IMR-90 (cell line): ENCODE results near the gene RANBP10. TPM values are rescaled to one million over a fixed set of nuclear protein-coding genes. Genes with fewer than 3 reads are reported as not detected.

Experiments used
- ATAC-seq: fragments of 200-7000 bp; cut with Tn5 transposase; 2 replicates; pipeline ENCODE4 v1.9.1; 2020; ENCODE audit warnings: low read depth, mild to moderate bottlenecking, moderate library complexity
- BruUV-seq: library from RNA; stranded (reverse); fragments of 400-500 nt; replicated peaks from 2 replicates; lab custom pipeline; 2021; lab: Mats Ljungman, UMichigan
- CTCF ChIA-PET: fragments of 300-600 bp; formaldehyde crosslinking; extraction: SDS; loops from one replicate; lab custom pipeline; 2021; ENCODE audit warnings: antibody characterized with exemption; lab: Yijun Ruan, JAX
- POLR2A ChIA-PET: fragments of 300-600 bp; sonication (Branson Sonifier 250); formaldehyde crosslinking; loops from one replicate; lab custom pipeline; 2022; ENCODE audit warnings: antibody characterized with exemption; ENCODE audit not compliant: unreplicated experiment; lab: Charles Lee
- DNase-seq: peaks from one replicate; pipeline ENCODE4 v3.0.0; 2013
- H2AFZ ChIP-seq: replicated peaks from 2 replicates; pipeline ENCODE3; 2013; ENCODE audit warnings: low read length, mild to moderate bottlenecking; ENCODE audit not compliant: poor library complexity
- H2AK5ac ChIP-seq: 2 replicates; pipeline ENCODE4 v1.6.1; 2013; ENCODE audit warnings: low read depth, low read length, inconsistent platforms
- H2AK9ac ChIP-seq: replicated peaks from 2 replicates; pipeline ENCODE3; 2013; ENCODE audit warnings: mild to moderate bottlenecking, low read depth, low read length, moderate library complexity; ENCODE audit not compliant: poor library complexity
- H2BK120ac ChIP-seq: 2 replicates; pipeline ENCODE4 v1.6.1; 2013; ENCODE audit warnings: low read depth, low read length, inconsistent platforms
- H2BK15ac ChIP-seq: 3 replicates; pipeline ENCODE4 v1.6.1; 2013; ENCODE audit warnings: low read depth, low read length, inconsistent platforms
- H2BK20ac ChIP-seq: 2 replicates; pipeline ENCODE4 v1.6.1; 2013; ENCODE audit warnings: low read depth, mild to moderate bottlenecking, inconsistent platforms, low read length, moderate library complexity
- H2BK5ac ChIP-seq: 2 replicates; pipeline ENCODE4 v1.6.1; 2013; ENCODE audit warnings: mild to moderate bottlenecking, low read depth, low read length, inconsistent platforms; ENCODE audit not compliant: poor library complexity, severe bottlenecking
- H3K14ac ChIP-seq: replicated peaks from 2 replicates; pipeline ENCODE4 v1.6.1; 2013; ENCODE audit warnings: low read depth, low read length, inconsistent platforms
- H3K18ac ChIP-seq: 2 replicates; pipeline ENCODE4 v1.6.1; 2013; ENCODE audit warnings: low read depth, low read length, control low read depth
- H3K23ac ChIP-seq: 2 replicates; pipeline ENCODE4 v1.6.1; 2013; ENCODE audit warnings: low read depth, low read length, inconsistent platforms
- H3K27ac ChIP-seq: 2 replicates; pipeline ENCODE4 v1.5.1; 2013; ENCODE audit warnings: mild to moderate bottlenecking, control low read depth, low read length; ENCODE audit not compliant: insufficient read depth
- H3K27me3 ChIP-seq: 2 replicates; pipeline ENCODE4 v1.6.1; 2013; ENCODE audit warnings: low read length; ENCODE audit not compliant: control insufficient read depth, insufficient read depth
- H3K36me3 ChIP-seq: 2 replicates; pipeline ENCODE4 v1.6.1; 2013; ENCODE audit warnings: low read length, mixed read lengths; ENCODE audit not compliant: control insufficient read depth, insufficient read depth
- H3K4ac ChIP-seq: 2 replicates; pipeline ENCODE4 v1.6.1; 2013; ENCODE audit warnings: low read depth, low read length, inconsistent platforms
- H3K4me1 ChIP-seq: 2 replicates; pipeline ENCODE4 v1.6.1; 2013; ENCODE audit warnings: low read length, mixed read lengths; ENCODE audit not compliant: control insufficient read depth, insufficient read depth
- H3K4me2 ChIP-seq: 2 replicates; pipeline ENCODE4 v1.6.1; 2013; ENCODE audit warnings: low read depth, mild to moderate bottlenecking, control low read depth, low read length, moderate library complexity
- H3K4me3 ChIP-seq: 2 replicates; pipeline ENCODE4 v1.5.1; 2013; ENCODE audit warnings: low read depth, mild to moderate bottlenecking, control low read depth, low read length, moderate library complexity; ENCODE audit not compliant: insufficient read depth
- H3K56ac ChIP-seq: 2 replicates; pipeline ENCODE4 v1.6.1; 2013; ENCODE audit warnings: low read length, inconsistent platforms; ENCODE audit not compliant: insufficient read depth; ENCODE audit errors: extremely low read depth
- H3K79me1 ChIP-seq, 2 experiments: 2 replicates each; pipeline ENCODE4 v1.6.1; 2013; ENCODE audit warnings: low read length in 2 of 2, inconsistent platforms in 1 of 2, low read depth in 1 of 2
- H3K9ac ChIP-seq: 2 replicates; pipeline ENCODE4 v1.6.1; 2013; ENCODE audit warnings: low read depth, low read length, control low read depth
- H3K9me1 ChIP-seq: 2 replicates; pipeline ENCODE4 v1.6.1; 2013; ENCODE audit warnings: low read length, inconsistent platforms; ENCODE audit not compliant: insufficient read depth
- H3K9me3 ChIP-seq: 2 replicates; pipeline ENCODE4 v1.6.1; 2013; ENCODE audit warnings: low read length; ENCODE audit not compliant: control insufficient read depth, insufficient read depth
- H4K20me1 ChIP-seq: 2 replicates; pipeline ENCODE4 v1.6.1; 2013; ENCODE audit warnings: low read length, inconsistent platforms; ENCODE audit not compliant: insufficient read depth
- H4K5ac ChIP-seq: 2 replicates; pipeline ENCODE4 v1.6.1; 2013; ENCODE audit warnings: mild to moderate bottlenecking, low read depth, low read length, control low read depth
- H4K8ac ChIP-seq, 2 experiments: 2 replicates each; pipeline ENCODE4 v1.6.1; 2013; ENCODE audit warnings: low read depth in 2 of 2, low read length in 2 of 2, control low read depth in 1 of 2, inconsistent platforms in 1 of 2
- H4K91ac ChIP-seq: 2 replicates; pipeline ENCODE4 v1.6.1; 2013; ENCODE audit warnings: low read depth, low read length, inconsistent platforms; ENCODE audit not compliant: insufficient read depth
- CHD1 ChIP-seq: IDR thresholded peaks from 2 replicates; pipeline ENCODE4 v1.6.1; 2012; ENCODE audit warnings: low read depth, low read length, improper control_type of control experiment
- MXI1 ChIP-seq: IDR thresholded peaks from 2 replicates; pipeline ENCODE4 v1.6.1; 2012; ENCODE audit warnings: low read depth, mild to moderate bottlenecking, low read length, moderate library complexity, borderline replicate concordance
- USF2 ChIP-seq: fragments of 150-350 bp; IDR thresholded peaks from 2 replicates; pipeline ENCODE4 v1.6.1; 2017; ENCODE audit warnings: mild to moderate bottlenecking, antibody characterized with exemption, low read length, low read depth
- WGBS, 2 experiments: methylation state at CpG; one replicate each; pipeline versions ENCODE4 v1.1.5 to v1.1.7; 2013; ENCODE audit warnings: missing lambda C conversion rate in 2 of 2; ENCODE audit not compliant: insufficient read length in 1 of 2; ENCODE audit errors: extremely low coverage in 2 of 2; 5-methylcytosine and 5-hydroxymethylcytosine counted together
- dilution Hi-C: fragments of 300-500 bp; cut with HindIII; formaldehyde crosslinking; loops from one replicate; pipeline ENCODE4 v1.14.3; 2018; ENCODE audit warnings: low sequenced_read_pairs; ENCODE audit not compliant: unreplicated experiment
- in situ Hi-C: fragments of 300-500 bp; cut with MboI; formaldehyde crosslinking; loops from 3 replicates; pipeline ENCODE4 v1.14.3; 2019; ENCODE audit warnings: low sequenced_read_pairs, inconsistent platforms, mixed read lengths
- intact Hi-C: fragments of 100-400 bp; cut with micrococcal nuclease; formaldehyde crosslinking; loops from 2 replicates; pipeline ENCODE4 v1.10.0; 2022
- polyA plus RNA-seq, 3 experiments: library from polyadenylated mRNA; depleted of rRNA; stranded (reverse); fragments of >200 nt; gene quantifications; 2 replicates each; pipeline ENCODE4 v1.2.3, GENCODE V29; 2012; ENCODE audit warnings: low replicate concordance in 1 of 3
- total RNA-seq: library from RNA; depleted of rRNA; stranded (reverse); fragments of >200 nt; gene quantifications from 2 replicates; pipeline ENCODE4 v1.2.3, GENCODE V29; 2012
- TF ChIP-seq, protein P1 (sequence below): fragments of 150-350 bp; IDR thresholded peaks from 2 replicates; pipeline ENCODE4 v1.6.1; 2016; ENCODE audit warnings: low read depth, mild to moderate bottlenecking, low read length, moderate library complexity, borderline replicate concordance

The RANBP10 gene
- total and polyA plus RNA-seq, 2 of the 4 experiments (the other 2 are of a cell fraction) = 2.7 to 12.1 TPM

GRCh38 chr16:67786491-67786890, 19.9 kb downstream of the RANBP10 start:
- Histone ChIP-seq H3K14ac (no peak overlapping the region), H2AK5ac (no peak overlapping the region), H3K36me3 (no peaks in the 10 kb centered on the region), H2BK20ac (no peak overlapping the region), H3K4ac (no peak overlapping the region), H3K4me1 (no peaks in the 10 kb centered on the region), H2BK5ac (no peak overlapping the region), H3K23ac (no peak overlapping the region), H2BK15ac (no peak overlapping the region), H3K27ac (no peak overlapping the region), H2AK9ac (no peak overlapping the region), H3K56ac (no peak overlapping the region), H2BK120ac (no peak overlapping the region), H4K8ac (no peak overlapping the region), H2AFZ (no peak overlapping the region), H3K79me1 (peaks cover 20 to 46% of the 10 kb centered on the region in 2 experiments), H3K4me3 (no peak overlapping the region), H3K27me3 (no peaks in the 10 kb centered on the region), H3K9me3 (no peaks in the 10 kb centered on the region), H3K9ac (no peak overlapping the region), H4K5ac (no peak overlapping the region), H4K91ac (no peak overlapping the region), H4K20me1 (peaks cover 8% of the 10 kb centered on the region; the same call in 1 of the 2 replicates), H3K9me1 (peaks cover 2% of the 10 kb centered on the region; the same call in 1 of the 2 replicates), H3K4me2 (no peak overlapping the region), H3K18ac (no peak overlapping the region)
- 97% methylated on average over 4 of the region's 5 CpGs; no CpG with 5 or more reads in 1 of the 2 experiments for WGBS, 2 experiments
- BruUV-seq = no TSS peak
- dilution Hi-C loops = no loop called here
- DNase-seq (no peak), ATAC-seq (no peak)
- in situ Hi-C loops = no loop called here
- intact Hi-C loops = no loop called here
- TF ChIP-seq MXI1 = no peak
- no peak for TF ChIP-seq CHD1
- TF ChIP-seq USF2 = no peak
- TF ChIP-seq, protein P1, sequence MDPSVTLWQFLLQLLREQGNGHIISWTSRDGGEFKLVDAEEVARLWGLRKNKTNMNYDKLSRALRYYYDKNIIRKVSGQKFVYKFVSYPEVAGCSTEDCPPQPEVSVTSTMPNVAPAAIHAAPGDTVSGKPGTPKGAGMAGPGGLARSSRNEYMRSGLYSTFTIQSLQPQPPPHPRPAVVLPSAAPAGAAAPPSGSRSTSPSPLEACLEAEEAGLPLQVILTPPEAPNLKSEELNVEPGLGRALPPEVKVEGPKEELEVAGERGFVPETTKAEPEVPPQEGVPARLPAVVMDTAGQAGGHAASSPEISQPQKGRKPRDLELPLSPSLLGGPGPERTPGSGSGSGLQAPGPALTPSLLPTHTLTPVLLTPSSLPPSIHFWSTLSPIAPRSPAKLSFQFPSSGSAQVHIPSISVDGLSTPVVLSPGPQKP = no peak
- CTCF ChIA-PET = interaction anchor here (0.6 to 1.0 kb wide), 2 partner anchors 12 to 78 kb away, joined by 3 read pairs; no protein-coding TSS in a partner anchor
- POLR2A ChIA-PET = no interaction called here
